ENCODE results near the gene GNAO1. TPM values are rescaled to one million over a fixed set of nuclear protein-coding genes. Genes with fewer than 3 reads are reported as not detected.

Gene GNAO1
- polyA plus RNA-seq, 1 of the 3 experiments (the other 2 are of a cell fraction) = 0.30 TPM

GRCh38 chr16:56192635-56192945 is 1.3 kb downstream of the GNAO1 start:
- WGBS (ENCODE audit: low lambda C conversion rate) = 13% methylated on average over 6 of the region's 6 CpGs
- H3F3A ChIP-seq (replicated peaks; ENCODE audit: insufficient read depth) = peaks cover 3% of the 10 kb centered on the region
- H3K27ac ChIP-seq (ENCODE audit: low read depth in 2 of 2, low read length in 1 of 2) = peak overlapping the region in 1 of 2 experiments; percentile 93; a peak in 2 of 4 replicates
- no peak for DNase-seq
- no peak overlapping the region for H3K9ac ChIP-seq
- peaks cover 0 to 15% of the 10 kb centered on the region in 2 experiments; a peak in 2 of 4 replicates for H3K4me1 ChIP-seq (ENCODE audit: control insufficient read depth in 1 of 2, insufficient read depth in 2 of 2, low read depth in 1 of 2, low read length in 1 of 2)
- H2AFZ ChIP-seq (ENCODE audit: low read depth) = no peak overlapping the region
- no peaks in the 10 kb centered on the region for H3K9me2 ChIP-seq
- ChIA-PET CTCF (interaction anchor here (0.8 to 3.3 kb wide), 4 partner anchors 54 to 150 kb away, joined by 3 to 26 read pairs (median 7); no protein-coding TSS in a partner anchor), POLR2A (interaction anchor here (2.0 kb wide), 1 partner anchor 70 kb away, joined by 4 read pairs; no protein-coding TSS in a partner anchor)
- H3K4me3 ChIP-seq (ENCODE audit: low read depth in 2 of 2, low read length in 1 of 2) = peak overlapping the region; percentile 9 to 55; a peak in 2 of 4 replicates
- peaks cover 46% of the 10 kb centered on the region for H3K27me3 ChIP-seq (ENCODE audit: insufficient read depth)
- H3K4me2 ChIP-seq = no peak overlapping the region
- no peaks in the 10 kb centered on the region for H3K9me3 ChIP-seq
- H3K36me3 ChIP-seq (replicated peaks in 1 of 2; ENCODE audit: control insufficient read depth in 1 of 2, insufficient read depth in 2 of 2, low read length in 1 of 2) = no peaks in the 10 kb centered on the region
- H3K79me2 ChIP-seq (ENCODE audit: insufficient read depth) = no peaks in the 10 kb centered on the region
- H4K20me1 ChIP-seq (ENCODE audit: insufficient read depth) = no peaks in the 10 kb centered on the region
- TF ChIP-seq MXI1 (IDR thresholded peaks at IDR 0.05; ENCODE audit: low read depth, low read length) (peak; percentile 22; the same call in 1 of the 2 replicates), ZBTB33 (IDR thresholded peaks at IDR 0.05; ENCODE audit: borderline replicate concordance, low read depth) (no peak), YY1 (IDR thresholded peaks at IDR 0.05; ENCODE audit: low read depth) (no peak), REST (IDR thresholded peaks at IDR 0.05; ENCODE audit: low read depth, low read length) (no peak), TAF1 (IDR thresholded peaks at IDR 0.05; ENCODE audit: borderline replicate concordance, low read depth, low read length) (no peak), SMC3 (IDR thresholded peaks at IDR 0.05; ENCODE audit: low read depth, low read length) (no peak), MAX (IDR thresholded peaks at IDR 0.05; ENCODE audit: low read depth) (no peak), JUND (IDR thresholded peaks at IDR 0.05) (no peak)
